ENCODE data around the gene FNIP1.

FNIP1 gene

GRCh38 chr5:131654309-131654708, 142.5 kb downstream of the FNIP1 start:
- TF ChIP-seq CTCF (IDR thresholded peaks at IDR 0.05), result no peak

GRCh38 chr5:131649161-131649560, 147.7 kb downstream of the FNIP1 start:
- Histone ChIP-seq H3K27ac (no peak overlapping the region), H3K4me3 (no peak overlapping the region)
- no peak for TF ChIP-seq CTCF (IDR thresholded peaks at IDR 0.05)
- no peak for DNase-seq (ENCODE audit: low spot score)

More at GRCh38 chr5:131654309-131654708, 142.5 kb downstream of the FNIP1 start:
- Histone ChIP-seq H3K27ac (no peak overlapping the region), H3K4me3 (no peak overlapping the region)
- DNase-seq (ENCODE audit: low spot score), result no peak

- no peak overlapping the region for H3K4me3 ChIP-seq
- DNase-seq (ENCODE audit: low spot score), result no peak
- H3K27ac ChIP-seq, result no peak overlapping the region
- no peak for TF ChIP-seq CTCF (IDR thresholded peaks at IDR 0.05)
These were observed 149.6 kb downstream of the FNIP1 start for GRCh38 chr5:131647048-131647769.

- no peak for TF ChIP-seq CTCF (IDR thresholded peaks at IDR 0.05)
- H3K27ac ChIP-seq, result no peak overlapping the region
- no peak for DNase-seq (ENCODE audit: low spot score)
- no peak overlapping the region for H3K4me3 ChIP-seq
These were observed 152.0 kb downstream of the FNIP1 start for GRCh38 chr5:131644822-131645221.

- DNase-seq (ENCODE audit: low spot score), result no peak
- Histone ChIP-seq H3K27ac (no peak overlapping the region), H3K4me3 (no peak overlapping the region)
- no peak for TF ChIP-seq CTCF (IDR thresholded peaks at IDR 0.05)
These were observed 152.4 kb downstream of the FNIP1 start for GRCh38 chr5:131644370-131644769.

GRCh38 chr5:131641494-131641893, 155.3 kb downstream of the FNIP1 start:
- DNase-seq (ENCODE audit: low spot score), result no peak
- H3K27ac ChIP-seq, result no peak overlapping the region
- H3K4me3 ChIP-seq, result no peak overlapping the region
- no peak for TF ChIP-seq CTCF (IDR thresholded peaks at IDR 0.05)
